ENCODE results near the gene TMEM209.
"Not testable (repeated sequence)": the region's sequence is repeated elsewhere in the genome, so short reads cannot be mapped to it uniquely, and the experiment has no call there.

TMEM209 gene

DNA sequence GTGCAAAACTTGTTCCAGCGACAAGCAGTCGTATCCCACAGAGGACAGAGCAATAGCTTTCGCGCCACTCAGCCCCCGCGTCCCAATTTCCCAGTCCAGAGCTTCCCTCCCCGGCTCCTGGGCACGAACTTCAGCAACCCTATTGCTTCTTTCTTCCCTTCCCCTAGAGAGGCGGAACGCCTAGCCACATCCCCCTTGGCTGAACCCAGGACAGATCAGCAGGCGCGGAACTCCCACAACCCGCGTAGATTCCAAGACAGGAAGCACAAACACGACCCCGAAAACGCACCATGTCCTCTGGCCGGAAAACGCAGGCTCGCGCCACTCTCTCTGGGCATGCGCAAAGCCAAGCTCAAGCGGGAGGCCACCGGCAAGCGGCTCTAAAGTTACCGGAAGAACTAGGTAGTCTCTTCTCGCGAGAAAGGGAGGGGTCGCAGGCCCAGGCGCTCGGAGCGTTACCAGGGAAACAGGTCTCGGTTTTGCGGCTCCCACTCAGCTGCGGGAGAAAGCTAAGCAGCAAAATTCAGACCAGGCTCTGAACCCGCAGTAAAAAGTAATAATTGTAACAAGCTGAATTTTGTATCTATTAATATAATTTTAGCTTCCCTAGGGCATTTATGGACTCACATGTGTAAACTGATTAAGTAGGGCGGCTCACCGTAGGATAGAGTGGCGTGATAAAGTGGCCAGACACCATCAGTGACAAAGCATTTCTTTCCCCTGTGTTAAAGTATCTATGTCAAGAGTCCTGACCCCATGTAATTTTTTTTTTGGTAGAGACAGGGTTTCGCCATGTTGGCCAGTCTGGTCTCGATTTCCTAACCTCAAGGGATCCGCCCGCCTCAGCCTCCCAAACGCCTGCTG lies at the start of gene TMEM209:
Gene TMEM209 (minus strand): TSS at position 323 of the 864 bp plus-strand sequence. CDS start 31 bp downstream, at position 292.
- ChIA-PET POLR2A (interaction anchor here (0.7 to 0.8 kb wide), 2 partner anchors 18 to 22 kb away, joined by 3 read pairs; no protein-coding TSS in a partner anchor), CTCF (interaction anchor here (0.8 to 1.3 kb wide), 11 partner anchors 8 to 140 kb away, joined by 3 to 4 read pairs (median 3); partner anchors contain the start of gene CPA5)
- TF ChIP-seq CTCF (IDR thresholded peaks at IDR 0.05; ENCODE audit: control extremely low read depth, extremely low read depth, low read depth, missing control alignments) = no peak
- peak; percentile 98 for DNase-seq (ENCODE audit: extremely low spot score)

- CTCF ChIA-PET = interaction anchor here (1.4 kb wide), 1 partner anchor 11 kb away, joined by 4 read pairs; no protein-coding TSS in a partner anchor
- no peak for DNase-seq (ENCODE audit: extremely low spot score)
- TF ChIP-seq CTCF (IDR thresholded peaks at IDR 0.05; ENCODE audit: control extremely low read depth, extremely low read depth, low read depth, missing control alignments) = no peak
- POLR2A ChIA-PET = no interaction called here
Observed at GRCh38 chr7:130254555-130254954, 49.3 kb upstream of the TMEM209 start.

- DNase-seq (ENCODE audit: extremely low spot score); POLR2A ChIA-PET; CTCF ChIA-PET: not testable (repeated sequence)
Observed at GRCh38 chr7:130249626-130250025, 44.4 kb upstream of the TMEM209 start.

GRCh38 chr7:130248842-130249241 lies 43.6 kb upstream of the TMEM209 start:
- DNase-seq (ENCODE audit: extremely low spot score); CTCF ChIA-PET; POLR2A ChIA-PET: not testable (repeated sequence)

DNA sequence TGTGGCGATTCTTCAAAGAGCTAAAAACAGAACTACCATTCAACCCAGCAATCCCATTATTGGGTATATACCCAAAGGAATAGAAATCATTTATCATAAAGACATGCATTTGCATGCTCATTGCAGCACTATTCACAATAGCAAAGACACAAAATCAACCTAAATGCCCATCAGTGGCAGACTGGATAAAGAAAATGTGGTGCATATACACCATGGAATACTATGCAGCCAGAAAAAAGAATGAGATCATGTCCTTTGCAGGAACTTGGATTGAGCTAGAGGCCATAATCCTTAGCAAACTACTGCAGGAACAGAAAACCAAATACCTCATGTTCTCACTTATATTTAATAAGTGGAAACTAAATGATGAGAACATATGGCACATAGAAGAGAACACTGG lies 41.3 kb upstream of the TMEM209 start:
- POLR2A ChIA-PET; DNase-seq (ENCODE audit: extremely low spot score): not testable (repeated sequence)
- CTCF ChIA-PET = interaction anchor here (0.9 to 1.5 kb wide), 5 partner anchors 10 to 476 kb away, joined by 3 to 5 read pairs (median 3); no protein-coding TSS in a partner anchor

DNA sequence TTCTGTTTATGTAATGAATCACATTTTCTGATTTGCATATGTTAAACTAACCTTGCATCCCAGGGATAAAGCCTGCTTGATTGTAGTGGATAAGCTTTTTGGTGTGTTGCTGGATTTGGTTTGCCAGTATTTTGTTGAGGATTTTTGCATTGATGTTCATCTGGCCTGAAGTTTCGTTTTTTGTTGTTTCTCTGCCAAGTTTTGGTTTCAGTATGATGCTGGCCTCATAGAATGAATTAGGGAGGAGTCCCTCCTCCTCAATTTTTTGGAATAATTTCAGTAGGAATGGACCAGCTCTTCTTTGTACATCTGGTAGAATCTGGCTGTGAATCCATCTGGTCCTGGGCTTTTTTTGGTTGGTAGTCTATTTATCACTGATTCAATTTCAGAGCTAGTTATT lies 38.3 kb upstream of the TMEM209 start:
- POLR2A ChIA-PET; DNase-seq (ENCODE audit: extremely low spot score): not testable (repeated sequence)
- CTCF ChIA-PET = interaction anchor here (0.8 to 2.2 kb wide), 9 partner anchors 8 to 514 kb away, joined by 3 to 9 read pairs (median 4); partner anchors contain the start of gene TMEM209

GRCh38 chr7:130242198-130243014 lies 37.2 kb upstream of the TMEM209 start:
- peak; percentile 78 for TF ChIP-seq CTCF (IDR thresholded peaks at IDR 0.05; ENCODE audit: control extremely low read depth, extremely low read depth, low read depth, missing control alignments)
- peak; percentile 48 for DNase-seq (ENCODE audit: extremely low spot score)
- ChIA-PET CTCF (interaction anchor here (0.7 to 3.5 kb wide), 11 partner anchors 9 to 516 kb away, joined by 3 to 12 read pairs (median 4); no protein-coding TSS in a partner anchor), POLR2A (no interaction called here)

DNA sequence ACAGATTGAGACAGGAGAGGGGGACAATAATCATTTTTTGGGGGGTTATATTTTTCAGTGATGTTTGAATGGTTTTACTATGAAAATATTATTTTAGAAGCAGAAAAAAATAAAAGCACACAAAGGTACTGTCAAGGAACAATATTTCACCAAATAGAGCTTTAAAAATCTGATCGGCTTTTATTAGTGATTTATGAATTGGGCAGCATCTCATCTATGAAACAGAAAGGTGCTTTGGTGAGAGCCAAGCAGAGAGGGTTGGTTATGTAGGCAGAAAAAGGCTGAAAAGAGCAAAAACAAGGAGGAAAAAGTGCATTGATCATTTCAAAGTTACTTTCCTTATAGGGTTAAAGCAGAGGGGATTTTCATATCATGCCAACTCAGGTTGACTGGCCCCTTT lies 35.0 kb upstream of the TMEM209 start:
- TF ChIP-seq CTCF (IDR thresholded peaks at IDR 0.05; ENCODE audit: control extremely low read depth, extremely low read depth, low read depth, missing control alignments) = no peak
- no peak for DNase-seq (ENCODE audit: extremely low spot score)
- POLR2A ChIA-PET = no interaction called here
- CTCF ChIA-PET = interaction anchor here (1.2 to 3.5 kb wide), 7 partner anchors 10 to 249 kb away, joined by 3 to 12 read pairs (median 4); no protein-coding TSS in a partner anchor

GRCh38 chr7:130236361-130236760 lies 31.2 kb upstream of the TMEM209 start:
- DNase-seq (ENCODE audit: extremely low spot score); POLR2A ChIA-PET: not testable (repeated sequence)
- CTCF ChIA-PET = interaction anchor here (0.6 to 1.4 kb wide), 3 partner anchors 9 to 596 kb away, joined by 3 read pairs; no protein-coding TSS in a partner anchor
